OCI-LY7 (cell line): Measurements from ENCODE around the gene DENND1A.

ENCODE experiments used
- CTCF ChIP-seq: fragments of 200-600 bp; sonication (generic); conservative IDR thresholded peaks from 2 replicates; pipeline ENCODE4 v1.5.1; 2014; ENCODE audit warnings: mild to moderate bottlenecking, antibody characterized with exemption, low read length, moderate library complexity, mixed read lengths
- EZH2phosphoT487 ChIP-seq: fragments of 200-600 bp; sonication (generic); IDR thresholded peaks from 2 replicates; pipeline ENCODE4 v1.6.1; 2018; ENCODE audit warnings: low read depth, borderline replicate concordance, mild to moderate bottlenecking, mixed run types, antibody characterized with exemption, low read length, moderate library complexity, mixed read lengths

DNA sequence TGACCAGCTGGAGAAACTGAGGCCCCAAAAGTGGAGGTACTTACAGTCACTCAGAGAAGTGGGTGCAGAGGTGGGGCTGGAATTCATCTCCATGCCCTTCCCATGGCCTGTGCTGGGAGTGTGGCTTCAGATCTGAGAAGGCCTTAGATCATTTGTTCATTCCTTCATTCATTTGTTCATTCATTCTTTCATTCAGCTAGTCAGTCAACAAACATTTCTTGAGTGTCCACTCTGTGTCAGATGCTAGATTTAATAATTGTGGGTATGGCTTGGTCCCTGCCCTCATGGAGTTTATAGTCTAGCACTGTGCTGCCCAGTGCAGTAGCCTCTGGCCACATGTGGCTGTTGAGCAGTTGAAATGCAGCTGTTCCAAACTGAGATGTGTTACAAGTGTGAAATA lies 593.0 kb downstream of the DENND1A start:
- TF ChIP-seq CTCF (no peak), EZH2phosphoT487 (no peak)
